CD4-positive, alpha-beta memory T cell (primary cell): ENCODE results near the gene NCKAP5. TPM values are rescaled to one million over a fixed set of nuclear protein-coding genes. Genes with fewer than 3 reads are reported as not detected.

ENCODE experiments used
- CTCF ChIA-PET: fragments of 350-600 bp; sonication (Branson Sonifier 250); formaldehyde crosslinking; loops from one replicate; lab custom pipeline; 2021; ENCODE audit warnings: inconsistent platforms; ENCODE audit not compliant: partially characterized antibody; lab: Charles Lee
- POLR2A ChIA-PET: fragments of 350-600 bp; sonication (Branson Sonifier 250); formaldehyde crosslinking; loops from one replicate; lab custom pipeline; 2021; ENCODE audit not compliant: partially characterized antibody; lab: Charles Lee
- DNase-seq, 5 donors: peaks; one replicate each; pipeline versions ENCODE4 v3.0.0 to v3.0.0-alpha.2; 2020 to 2022; ENCODE audit warnings: mixed read lengths in 1 of 5
- H3K27ac ChIP-seq: one replicate; pipeline ENCODE4 v1.7.0; 2013; ENCODE audit warnings: low read depth, low read length
- H3K27me3 ChIP-seq: 2 replicates; pipeline ENCODE4 v1.7.0; 2013; ENCODE audit warnings: mild to moderate bottlenecking, low read length, moderate library complexity; ENCODE audit not compliant: insufficient read depth
- H3K36me3 ChIP-seq: 2 replicates; pipeline ENCODE4 v1.7.0; 2013; ENCODE audit warnings: mild to moderate bottlenecking, low read length, moderate library complexity; ENCODE audit not compliant: insufficient read depth
- H3K4me1 ChIP-seq: 2 replicates; pipeline ENCODE4 v1.7.0; 2013; ENCODE audit warnings: mild to moderate bottlenecking, low read length, moderate library complexity; ENCODE audit not compliant: insufficient read depth
- H3K4me3 ChIP-seq, 2 donors: one replicate each; pipeline ENCODE4 v1.7.0; 2013; ENCODE audit warnings: low read length in 2 of 2, mild to moderate bottlenecking in 1 of 2
- H3K9me3 ChIP-seq, 2 donors: one replicate each; pipeline ENCODE4 v1.7.0; 2013; ENCODE audit warnings: low read length in 2 of 2, control low read depth in 1 of 2; ENCODE audit not compliant: control insufficient read depth in 1 of 2
- H3K27ac Mint-ChIP-seq, 7 donors: one replicate each; pipeline ENCODE4 v1.8.0; 2020 to 2021; ENCODE audit warnings: mixed read lengths in 7 of 7, mild to moderate bottlenecking in 6 of 7, inconsistent platforms in 3 of 7, moderate library complexity in 3 of 7
- H3K27me3 Mint-ChIP-seq, 2 donors: one replicate each; pipeline ENCODE4 v1.8.0; 2020 to 2021; ENCODE audit warnings: mixed read lengths in 2 of 2
- H3K36me3 Mint-ChIP-seq, 2 donors: one replicate each; pipeline ENCODE4 v1.8.0; 2020 to 2021; ENCODE audit warnings: mixed read lengths in 2 of 2, inconsistent platforms in 1 of 2, mild to moderate bottlenecking in 1 of 2
- H3K4me1 Mint-ChIP-seq, 4 donors: one replicate each; pipeline ENCODE4 v1.8.0; 2020 to 2021; ENCODE audit warnings: mixed read lengths in 4 of 4, mild to moderate bottlenecking in 1 of 4
- H3K4me3 Mint-ChIP-seq, 8 donors: one replicate each; pipeline ENCODE4 v1.8.0; 2020 to 2021; ENCODE audit warnings: mixed read lengths in 8 of 8, mild to moderate bottlenecking in 7 of 8, moderate library complexity in 6 of 8, inconsistent platforms in 3 of 8
- H3K9me3 Mint-ChIP-seq, 8 donors: one replicate each; pipeline ENCODE4 v1.8.0; 2020 to 2021; ENCODE audit warnings: mixed read lengths in 8 of 8, mild to moderate bottlenecking in 5 of 8, inconsistent platforms in 3 of 8, moderate library complexity in 1 of 8
- intact Hi-C: fragments of 100-400 bp; cut with micrococcal nuclease; formaldehyde crosslinking; loops from one replicate; pipeline ENCODE4 v1.15.1; 2023
- polyA plus RNA-seq, 2 donors: library from polyadenylated mRNA; unstranded; fragments of 300-500 nt; fragmentation: Illumina TruSeq; gene quantifications; one replicate each; pipeline ENCODE4 v1.2.3, GENCODE V29; 2021
- total RNA-seq, 2 experiments: library from RNA; stranded (reverse); gene quantifications; one replicate each; pipeline ENCODE4 v1.2.3, GENCODE V29; 2021

NCKAP5 gene
- total and polyA plus RNA-seq, 4 experiments from 2014 or later: not detected

- no peaks in the 10 kb centered on the region for H3K9me3 ChIP-seq
These were observed 193.5 kb downstream of the NCKAP5 start for GRCh38 chr2:133374781-133375180.

GRCh38 chr2:133371286-133371685 lies 197.0 kb downstream of the NCKAP5 start:
- Histone ChIP-seq H3K4me1 (no peaks in the 10 kb centered on the region), H3K27me3 (no peaks in the 10 kb centered on the region), H3K9me3 (no peaks in the 10 kb centered on the region), H3K27ac (no peak overlapping the region), H3K36me3 (no peaks in the 10 kb centered on the region), H3K4me3 (no peak overlapping the region)
- CTCF ChIA-PET: no interaction called here
- intact Hi-C loops: no loop called here
- Mint-ChIP-seq H3K27ac (no peak overlapping the region), H3K9me3 (peaks cover 0 to 18% (median 3%) of the 10 kb centered on the region in 8 donors), H3K27me3 (no peaks in the 10 kb centered on the region), H3K4me3 (no peak overlapping the region), H3K4me1 (no peaks in the 10 kb centered on the region), H3K36me3 (no peaks in the 10 kb centered on the region)
- no peak for DNase-seq
- POLR2A ChIA-PET: no interaction called here

More at GRCh38 chr2:133374781-133375180, 193.5 kb downstream of the NCKAP5 start:
- H3K36me3 ChIP-seq: no peaks in the 10 kb centered on the region
- H3K4me1 Mint-ChIP-seq: no peaks in the 10 kb centered on the region
- intact Hi-C loops: no loop called here
- no peak overlapping the region for H3K4me3 ChIP-seq
- no peaks in the 10 kb centered on the region for H3K36me3 Mint-ChIP-seq
- no peaks in the 10 kb centered on the region for H3K27me3 Mint-ChIP-seq
- ChIA-PET POLR2A (no interaction called here), CTCF (no interaction called here)
- no peak for DNase-seq
- no peak overlapping the region for H3K4me3 Mint-ChIP-seq
- peaks cover 0 to 15% (median 4%) of the 10 kb centered on the region in 8 donors for H3K9me3 Mint-ChIP-seq
- H3K27me3 ChIP-seq: no peaks in the 10 kb centered on the region
- no peak overlapping the region for H3K27ac Mint-ChIP-seq
- no peaks in the 10 kb centered on the region for H3K4me1 ChIP-seq
- H3K27ac ChIP-seq: no peak overlapping the region

GRCh38 chr2:133369901-133370658 lies 198.2 kb downstream of the NCKAP5 start:
- ChIA-PET CTCF (no interaction called here), POLR2A (no interaction called here)
- H3K4me3 ChIP-seq: no peak overlapping the region
- no peaks in the 10 kb centered on the region for H3K27me3 ChIP-seq
- no peak for DNase-seq
- intact Hi-C loops: no loop called here
- Mint-ChIP-seq H3K27me3 (no peaks in the 10 kb centered on the region), H3K4me1 (no peaks in the 10 kb centered on the region), H3K4me3 (no peak overlapping the region), H3K9me3 (peaks cover 0 to 15% (median 4%) of the 10 kb centered on the region in 8 donors), H3K36me3 (no peaks in the 10 kb centered on the region), H3K27ac (no peak overlapping the region)
- H3K27ac ChIP-seq: no peak overlapping the region
- no peaks in the 10 kb centered on the region for H3K36me3 ChIP-seq
- H3K9me3 ChIP-seq: no peaks in the 10 kb centered on the region
- H3K4me1 ChIP-seq: no peaks in the 10 kb centered on the region

GRCh38 chr2:133365117-133365516 lies 203.1 kb downstream of the NCKAP5 start:
- no peaks in the 10 kb centered on the region for H3K4me1 Mint-ChIP-seq
- CTCF ChIA-PET: no interaction called here
- Histone ChIP-seq H3K36me3 (no peaks in the 10 kb centered on the region), H3K4me3 (no peak overlapping the region), H3K27ac (no peak overlapping the region), H3K9me3 (no peaks in the 10 kb centered on the region), H3K4me1 (no peaks in the 10 kb centered on the region), H3K27me3 (no peaks in the 10 kb centered on the region)
- H3K9me3 Mint-ChIP-seq: peaks cover 0 to 5% (median 2%) of the 10 kb centered on the region in 8 donors
- POLR2A ChIA-PET: no interaction called here
- H3K36me3 Mint-ChIP-seq: no peaks in the 10 kb centered on the region
- H3K4me3 Mint-ChIP-seq: no peak overlapping the region
- H3K27ac Mint-ChIP-seq: no peak overlapping the region
- no peaks in the 10 kb centered on the region for H3K27me3 Mint-ChIP-seq
- intact Hi-C loops: no loop called here
- DNase-seq: no peak

- H3K36me3 Mint-ChIP-seq: no peaks in the 10 kb centered on the region
- ChIA-PET CTCF (no interaction called here), POLR2A (no interaction called here)
- H3K4me3 Mint-ChIP-seq: no peak overlapping the region
- Histone ChIP-seq H3K4me1 (no peaks in the 10 kb centered on the region), H3K27me3 (no peaks in the 10 kb centered on the region), H3K36me3 (no peaks in the 10 kb centered on the region), H3K27ac (no peak overlapping the region), H3K9me3 (no peaks in the 10 kb centered on the region), H3K4me3 (no peak overlapping the region)
- H3K27me3 Mint-ChIP-seq: no peaks in the 10 kb centered on the region
- no peak for DNase-seq
- no peaks in the 10 kb centered on the region for H3K4me1 Mint-ChIP-seq
- H3K27ac Mint-ChIP-seq: no peak overlapping the region
- intact Hi-C loops: no loop called here
- peaks cover 0 to 5% (median 2%) of the 10 kb centered on the region in 8 donors for H3K9me3 Mint-ChIP-seq
These were observed 203.6 kb downstream of the NCKAP5 start for GRCh38 chr2:133364636-133365035.

- Mint-ChIP-seq H3K9me3 (peaks cover 0 to 5% (median 2%) of the 10 kb centered on the region in 8 donors), H3K27me3 (no peaks in the 10 kb centered on the region), H3K4me1 (no peaks in the 10 kb centered on the region), H3K4me3 (no peak overlapping the region), H3K27ac (no peak overlapping the region), H3K36me3 (no peaks in the 10 kb centered on the region)
- Histone ChIP-seq H3K9me3 (no peaks in the 10 kb centered on the region), H3K27me3 (no peaks in the 10 kb centered on the region), H3K27ac (no peak overlapping the region), H3K4me1 (no peaks in the 10 kb centered on the region), H3K36me3 (no peaks in the 10 kb centered on the region), H3K4me3 (no peak overlapping the region)
- DNase-seq: no peak
- intact Hi-C loops: no loop called here
- ChIA-PET CTCF (no interaction called here), POLR2A (no interaction called here)
These were observed 204.4 kb downstream of the NCKAP5 start for GRCh38 chr2:133363884-133364283.

GRCh38 chr2:133362061-133362476 lies 206.2 kb downstream of the NCKAP5 start:
- Histone ChIP-seq H3K27ac (no peak overlapping the region), H3K9me3 (no peaks in the 10 kb centered on the region), H3K36me3 (no peaks in the 10 kb centered on the region), H3K4me1 (no peaks in the 10 kb centered on the region), H3K4me3 (no peak overlapping the region), H3K27me3 (no peaks in the 10 kb centered on the region)
- H3K4me3 Mint-ChIP-seq: no peak overlapping the region
- no peaks in the 10 kb centered on the region for H3K4me1 Mint-ChIP-seq
- no peak overlapping the region for H3K27ac Mint-ChIP-seq
- no peak for DNase-seq
- no peaks in the 10 kb centered on the region for H3K36me3 Mint-ChIP-seq
- H3K27me3 Mint-ChIP-seq: no peaks in the 10 kb centered on the region
- H3K9me3 Mint-ChIP-seq: peaks cover 0 to 6% (median 4%) of the 10 kb centered on the region in 8 donors
- intact Hi-C loops: no loop called here
- ChIA-PET POLR2A (no interaction called here), CTCF (no interaction called here)
